ENCODE data around the gene DUSP12. TPM values are rescaled to one million over a fixed set of nuclear protein-coding genes. Genes with fewer than 3 reads are reported as not detected.

The DUSP12 gene
- total and polyA plus RNA-seq, 9 of the 15 experiments (the other 6 are each of a cell fraction or from before 2014, with no cell fraction given), result 10.4 to 81.4 (median 43.6) TPM

GRCh38 chr1:161782886-161783285 lies 33.3 kb downstream of the DUSP12 start:
- H3K79me2 ChIP-seq (ENCODE audit: control insufficient read depth, insufficient read depth, low read length), result peaks cover 24% of the 10 kb centered on the region
- DNase-seq (ENCODE audit: extremely low read depth in 1 of 4, low spot score in 3 of 4) (no peak), FAIRE-seq (no peak), ATAC-seq (no peak)
- WGBS (ENCODE audit: insufficient coverage, low coverage, missing lambda C conversion rate), result 92% methylated on average over 4 of the region's 4 CpGs
- no peak overlapping the region for H2AFZ ChIP-seq (ENCODE audit: low read depth, low read length)
- no peak overlapping the region for H3K4me2 ChIP-seq (ENCODE audit: insufficient read depth, low read length)
- intact Hi-C loops (cut with micrococcal nuclease), result no loop called here
- no peaks in the 10 kb centered on the region for H3K9me3 ChIP-seq (replicated peaks; ENCODE audit: control insufficient read depth, insufficient read depth, low read depth, low read length)
- no peak overlapping the region for H3K27ac ChIP-seq (ENCODE audit: extremely low read depth, low read depth, low read length)
- no peak overlapping the region for H3K4me3 ChIP-seq
- no peak overlapping the region for H3K9ac ChIP-seq (ENCODE audit: insufficient read depth in 1 of 2, low read depth in 2 of 2, low read length in 2 of 2)
- H3K9me1 ChIP-seq (ENCODE audit: control insufficient read depth, insufficient read depth, low read length), result no peaks in the 10 kb centered on the region
- H4K20me1 ChIP-seq (replicated peaks; ENCODE audit: control insufficient read depth, insufficient read depth, low read length), result 0 out of 2 replicates have a peak, but pooled peaks cover 4% of the 10 kb centered on the region
- in situ Hi-C loops (cut with MboI), result no loop called here
- peaks cover 63% of the 10 kb centered on the region; the same call in 2 of the 3 replicates for H3K36me3 ChIP-seq (ENCODE audit: control insufficient read depth, insufficient read depth, low read length)
- ChIA-PET POLR2A (interaction anchor here (1.2 kb wide), 1 partner anchor 10 kb away, joined by 4 read pairs; no protein-coding TSS in a partner anchor), CTCF (ENCODE audit: low intra/inter-chr PET ratio) (no interaction called here)
- no TSS peak for BruUV-seq (replicated peaks)
- no peaks in the 10 kb centered on the region for H3K27me3 ChIP-seq (ENCODE audit: control insufficient read depth in 2 of 2, insufficient read depth in 2 of 2, low read length in 2 of 2)
- H3K4me1 ChIP-seq (replicated peaks in 1 of 2; ENCODE audit: control insufficient read depth in 2 of 2, insufficient read depth in 2 of 2, low read length in 2 of 2), result no peaks in the 10 kb centered on the region
- TF ChIP-seq PPARD (CRISPR knock-in tag; IDR thresholded peaks at IDR 0.05) (no peak), MITF (IDR thresholded peaks at IDR 0.05) (no peak), C11orf30 (IDR thresholded peaks at IDR 0.05; ENCODE audit: low read depth) (no peak), ESRRB (CRISPR knock-in tag; IDR thresholded peaks at IDR 0.05; ENCODE audit: borderline replicate concordance) (no peak), ZFP36 (IDR thresholded peaks at IDR 0.05; ENCODE audit: low read depth, low read length, partially characterized antibody) (no peak), CUX1 (CRISPR knock-in tag; IDR thresholded peaks at IDR 0.05) (no peak), RREB1 (CRISPR knock-in tag; IDR thresholded peaks at IDR 0.05) (no peak), TCF7L2 (IDR thresholded peaks at IDR 0.05; ENCODE audit: low read depth, low read length) (no peak), PHF21A (IDR thresholded peaks at IDR 0.05; ENCODE audit: borderline replicate concordance, low read depth) (no peak), ZNF239 (CRISPR knock-in tag; IDR thresholded peaks at IDR 0.05) (no peak), RFX7 (CRISPR knock-in tag; IDR thresholded peaks at IDR 0.05) (no peak)
